Measurements from ENCODE around the gene KCTD19. TPM values are rescaled to one million over a fixed set of nuclear protein-coding genes. Genes with fewer than 3 reads are reported as not detected.

The KCTD19 gene
- total and polyA plus RNA-seq, 7 donors, result 0.03 TPM; not detected in 6

DNA sequence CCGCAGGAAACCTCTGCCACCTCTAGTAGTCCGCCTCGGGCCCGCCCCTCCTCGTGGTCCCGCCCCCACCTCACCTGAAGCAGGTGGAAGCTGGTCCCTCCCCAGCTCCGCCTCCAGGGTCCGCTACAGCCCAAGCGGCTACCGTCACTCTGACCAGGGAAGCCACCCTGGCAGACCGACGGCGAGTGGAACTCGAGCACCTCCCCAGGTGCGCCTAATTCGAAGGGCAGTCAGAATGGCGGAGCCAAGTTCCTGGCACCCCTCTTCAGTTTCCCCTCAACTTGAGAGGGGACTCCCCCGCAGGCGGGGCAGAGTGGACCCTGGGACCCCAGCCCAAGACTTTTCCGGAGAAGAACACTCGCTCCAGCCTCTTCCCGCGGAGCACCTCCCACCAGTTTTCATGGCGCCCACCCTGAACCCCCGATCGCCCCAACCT lies 79.8 kb downstream of the KCTD19 start:
- Histone ChIP-seq H3K9me3 (no peaks in the 10 kb centered on the region), H3K27ac (peak overlapping the region; percentile 99), H3K27me3 (ENCODE audit: insufficient read depth in 3 of 3, low read length in 2 of 3) (no peaks in the 10 kb centered on the region), H3K4me3 (peak overlapping the region; percentile 94), H3K36me3 (ENCODE audit: insufficient read depth in 1 of 2, low read depth in 1 of 2) (no peaks in the 10 kb centered on the region), H3K4me1 (peaks cover 45% of the 10 kb centered on the region)
- DNase-seq, result no peak
- TF ChIP-seq, protein P1, sequence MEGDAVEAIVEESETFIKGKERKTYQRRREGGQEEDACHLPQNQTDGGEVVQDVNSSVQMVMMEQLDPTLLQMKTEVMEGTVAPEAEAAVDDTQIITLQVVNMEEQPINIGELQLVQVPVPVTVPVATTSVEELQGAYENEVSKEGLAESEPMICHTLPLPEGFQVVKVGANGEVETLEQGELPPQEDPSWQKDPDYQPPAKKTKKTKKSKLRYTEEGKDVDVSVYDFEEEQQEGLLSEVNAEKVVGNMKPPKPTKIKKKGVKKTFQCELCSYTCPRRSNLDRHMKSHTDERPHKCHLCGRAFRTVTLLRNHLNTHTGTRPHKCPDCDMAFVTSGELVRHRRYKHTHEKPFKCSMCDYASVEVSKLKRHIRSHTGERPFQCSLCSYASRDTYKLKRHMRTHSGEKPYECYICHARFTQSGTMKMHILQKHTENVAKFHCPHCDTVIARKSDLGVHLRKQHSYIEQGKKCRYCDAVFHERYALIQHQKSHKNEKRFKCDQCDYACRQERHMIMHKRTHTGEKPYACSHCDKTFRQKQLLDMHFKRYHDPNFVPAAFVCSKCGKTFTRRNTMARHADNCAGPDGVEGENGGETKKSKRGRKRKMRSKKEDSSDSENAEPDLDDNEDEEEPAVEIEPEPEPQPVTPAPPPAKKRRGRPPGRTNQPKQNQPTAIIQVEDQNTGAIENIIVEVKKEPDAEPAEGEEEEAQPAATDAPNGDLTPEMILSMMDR (IDR thresholded peaks at IDR 0.05), result no peak
- intact Hi-C loops (cut with DNase I), result no loop called here
- peak; percentile 8 to 30 (median 10) for ATAC-seq
- 0 to 1% (median 0%) methylated on average over 20 to 26 of the region's 26 CpGs for WGBS, 3 donors

GRCh38 chr16:67246081-67246755 lies 80.3 kb downstream of the KCTD19 start:
- H3K4me1 ChIP-seq, result peaks cover 51% of the 10 kb centered on the region

GRCh38 chr16:67245674-67246080 lies 80.9 kb downstream of the KCTD19 start:
- H3K4me1 ChIP-seq, result peaks cover 56% of the 10 kb centered on the region

More at GRCh38 chr16:67246081-67246755, 80.3 kb downstream of the KCTD19 start:
- Histone ChIP-seq H3K27me3 (ENCODE audit: insufficient read depth in 3 of 3, low read length in 2 of 3) (no peaks in the 10 kb centered on the region), H3K9me3 (no peaks in the 10 kb centered on the region), H3K4me3 (peak overlapping the region; percentile 94), H3K27ac (peak overlapping the region; percentile 99), H3K36me3 (ENCODE audit: insufficient read depth in 1 of 2, low read depth in 1 of 2) (no peaks in the 10 kb centered on the region)
- intact Hi-C loops (cut with DNase I), result no loop called here
- TF ChIP-seq, protein P1 (IDR thresholded peaks at IDR 0.05), result peak; percentile 33
- 0% methylated on average over 38 to 48 of the region's 48 CpGs for WGBS, 3 donors
- DNase-seq, result peak; percentile 83 to 91
- peak; percentile 33 to 58 (median 44) for ATAC-seq

DNA sequence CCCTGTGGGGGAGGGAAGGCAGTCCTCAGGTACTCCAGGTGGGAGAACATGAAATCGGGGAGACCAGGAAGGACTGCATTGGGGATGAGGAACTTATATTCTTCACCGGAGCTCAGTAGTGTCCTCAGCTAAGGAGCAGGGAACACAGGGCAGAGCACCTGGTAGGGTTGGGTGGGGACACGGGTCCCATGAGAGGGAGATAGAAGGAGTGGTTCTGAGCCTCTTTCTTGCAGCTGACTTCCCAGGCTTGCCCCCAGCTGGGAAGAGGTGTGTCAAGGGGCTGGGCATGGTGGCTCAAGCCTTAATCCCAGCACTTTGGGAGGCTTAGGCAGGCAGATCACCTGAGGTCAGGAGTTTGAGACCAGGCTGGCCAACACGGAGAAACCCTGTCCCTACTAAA lies 81.4 kb downstream of the KCTD19 start:
- DNase-seq, result peak; percentile 18 to 67
- 19 to 42% (median 22%) methylated on average over 4 of the region's 4 CpGs for WGBS, 3 donors
- H3K27me3 ChIP-seq (ENCODE audit: insufficient read depth in 3 of 3, low read length in 2 of 3), result no peaks in the 10 kb centered on the region
- TF ChIP-seq, protein P1 (IDR thresholded peaks at IDR 0.05), result no peak
- no peaks in the 10 kb centered on the region for H3K9me3 ChIP-seq
- peak in 3 of 4 donors; percentile 4 to 9 (median 6) for ATAC-seq
- H3K36me3 ChIP-seq (ENCODE audit: insufficient read depth in 1 of 2, low read depth in 1 of 2), result no peaks in the 10 kb centered on the region
- peaks cover 61% of the 10 kb centered on the region for H3K4me1 ChIP-seq
- peak overlapping the region; percentile 94 for H3K4me3 ChIP-seq
- H3K27ac ChIP-seq, result peak overlapping the region; percentile 99
- intact Hi-C loops (cut with DNase I), result no loop called here

More at GRCh38 chr16:67245674-67246080, 80.9 kb downstream of the KCTD19 start:
- intact Hi-C loops (cut with DNase I), result no loop called here
- ATAC-seq, result peak; percentile 5 to 16 (median 10)
- peak overlapping the region; percentile 99 for H3K27ac ChIP-seq
- H3K27me3 ChIP-seq (ENCODE audit: insufficient read depth in 3 of 3, low read length in 2 of 3), result no peaks in the 10 kb centered on the region
- DNase-seq, result no peak
- H3K4me3 ChIP-seq, result peak overlapping the region; percentile 94
- TF ChIP-seq, protein P1 (IDR thresholded peaks at IDR 0.05), result no peak
- no peaks in the 10 kb centered on the region for H3K9me3 ChIP-seq
- 2 to 3% (median 3%) methylated on average over 8 of the region's 8 CpGs for WGBS, 3 donors
- H3K36me3 ChIP-seq (ENCODE audit: insufficient read depth in 1 of 2, low read depth in 1 of 2), result no peaks in the 10 kb centered on the region

Measured in psoas muscle (tissue), 8 donors.